Adrenal gland (tissue), 12 donors: ENCODE measurements around the gene ADCY5. TPM values are rescaled to one million over a fixed set of nuclear protein-coding genes. Genes with fewer than 3 reads are reported as not detected.

Experiments used
- DNase-seq, 7 donors: peaks; one replicate each; pipeline ENCODE4 v3.0.0-alpha.2; 2019 to 2020
- H3K27ac ChIP-seq, 5 donors: fragments of 200-600 bp; sonication (generic) in 4 of 5; 1 replicate in 3 of 5; 2 replicates in 2 of 5; pipeline versions ENCODE4 v1.5.1 to v1.8.0; 2016 to 2020; ENCODE audit warnings: mild to moderate bottlenecking in 1 of 5
- H3K27me3 ChIP-seq: fragments of 200-600 bp; 2 replicates; pipeline ENCODE4 v1.8.0; 2021
- H3K36me3 ChIP-seq, 2 donors: fragments of 200-600 bp; replicated peaks in 1 of 2; 1 replicate in 1 of 2; 2 replicates in 1 of 2; pipeline versions ENCODE4 v1.5.1 to v1.8.0; 2018 to 2022
- H3K4me1 ChIP-seq, 2 donors: fragments of 200-600 bp; replicated peaks in 1 of 2; 1 replicate in 1 of 2; 2 replicates in 1 of 2; pipeline versions ENCODE4 v1.5.1 to v1.8.0; 2018 to 2021
- H3K4me3 ChIP-seq, 4 donors: fragments of 200-600 bp; sonication (generic) in 3 of 4; one replicate each; pipeline ENCODE4 v1.5.1; 2016 to 2018
- H3K9me3 ChIP-seq, 3 donors: fragments of 200-600 bp; sonication (generic) in 1 of 3; replicated peaks in 1 of 3; 1 replicate in 2 of 3; 2 replicates in 1 of 3; pipeline versions ENCODE4 v1.5.1 to v1.8.0; 2016 to 2021
- CTCF ChIP-seq, 6 experiments: fragments of 450-650 bp in 4 of 6; fragments of 200-600 bp in 2 of 6; sonication (generic) in 1 of 6; IDR thresholded peaks; 1 replicate in 5 of 6; 2 replicates in 1 of 6; pipeline versions ENCODE4 v1.5.1 to v1.8.0; 2016 to 2021; ENCODE audit warnings: antibody characterized with exemption in 6 of 6, mild to moderate bottlenecking in 2 of 6, moderate library complexity in 1 of 6
- POLR2A ChIP-seq, 2 donors: fragments of 450-650 bp; IDR thresholded peaks; one replicate each; pipeline ENCODE4 v1.6.1; 2017; ENCODE audit warnings: antibody characterized with exemption in 2 of 2, mild to moderate bottlenecking in 2 of 2, moderate library complexity in 1 of 2
- WGBS, 4 donors: extraction: QIAGEN DNeasy Blood & Tissue Kit in 2 of 4; methylation state at CpG; one replicate each; pipeline versions ENCODE4 v1.1.5 to v1.1.7; 2013 to 2017; 5-methylcytosine and 5-hydroxymethylcytosine counted together
- intact Hi-C, 2 donors: fragments of 100-400 bp; cut with DNase I; formaldehyde crosslinking; loops; one replicate each; pipeline versions ENCODE4 v1.14.1 to v1.15.0; 2022 to 2023
- polyA plus RNA-seq, 3 donors: library from polyadenylated mRNA; stranded (reverse); fragments of 200-250 nt in 2 of 3; fragments of 350-450 nt in 1 of 3; fragmentation: Illumina TruSeq in 1 of 3; extraction: RNeasy Lipid Tissue Mini Kit (QIAGEN cat#74804) in 1 of 3; gene quantifications; one replicate each; pipeline ENCODE4 v1.2.3, GENCODE V29; 2013 to 2014
- total RNA-seq, 9 donors: library from RNA; depleted of rRNA in 4 of 9; stranded (reverse); fragments of >200 nt in 4 of 9; fragments of 120-200 nt in 1 of 9; fragmentation: NEBNext Ultra II Directional in 1 of 9; extraction: Animal tissue kit (Norgen Biotek cat#: 25700) in 1 of 9; gene quantifications; one replicate each; pipeline versions ENCODE4 v1.1.0 to v1.2.4, GENCODE V29; 2013 to 2023
- donor health status: healthy with polysubstance abuse.
- donor health status: Bipolar disorder and iron deficiency.
- donor health status: DM: yes; HTN: yes; CAD: no.
- donor health status: DM: no; HTN: no; CAD: no.
- donor health status: DM: no; HTN: no; CAD: no.
- donor health status: DM: yes; HTN: yes; CAD: no.

The ADCY5 gene
- total and polyA plus RNA-seq, 12 donors = 1.2 to 12.4 (median 4.4) TPM

DNA sequence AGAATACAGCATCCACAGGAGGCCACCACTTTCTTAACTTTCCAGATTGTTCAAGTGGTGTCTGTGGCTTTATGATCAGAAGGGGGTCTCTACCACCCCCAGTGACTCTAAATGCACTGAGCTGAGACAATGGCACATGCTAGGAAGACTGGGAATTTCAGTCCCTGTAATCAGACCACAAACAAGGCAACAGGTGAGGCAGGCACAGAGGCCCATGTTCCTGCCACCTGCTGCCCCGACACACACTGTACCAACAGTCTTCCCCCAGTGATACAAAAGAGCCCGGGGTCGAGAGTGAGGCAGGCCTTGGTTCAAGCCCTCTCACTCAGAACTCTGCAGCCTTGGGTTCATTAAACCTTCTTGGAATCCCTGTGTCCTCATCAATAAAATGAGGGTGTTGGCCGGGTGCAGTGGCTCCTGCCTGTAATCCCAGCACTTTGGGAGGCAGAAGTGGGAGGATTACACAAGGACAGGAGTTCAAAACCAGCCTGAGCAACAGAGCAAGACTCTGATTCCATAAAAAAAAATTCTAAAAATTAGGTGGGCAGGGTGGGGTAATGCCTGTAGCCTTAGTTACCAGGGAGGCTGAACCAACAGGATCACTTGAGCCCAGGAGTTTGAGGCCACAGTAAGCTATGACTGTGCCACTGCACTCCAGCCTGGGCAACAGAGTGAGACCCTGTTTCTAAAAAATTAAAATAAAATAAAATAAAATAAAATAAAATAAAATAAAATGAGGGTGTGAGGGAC lies 55.8 kb downstream of the ADCY5 start:
- intact Hi-C loops = no loop called here
- no peaks in the 10 kb centered on the region for H3K36me3 ChIP-seq
- no peaks in the 10 kb centered on the region for H3K9me3 ChIP-seq
- H3K27me3 ChIP-seq = no peaks in the 10 kb centered on the region
- TF ChIP-seq POLR2A (IDR thresholded peaks at IDR 0.05) (no peak), CTCF (IDR thresholded peaks at IDR 0.05) (no peak)
- no peak overlapping the region for H3K4me3 ChIP-seq
- 78 to 92% (median 89%) methylated on average over 1 to 4 of the region's 4 CpGs for WGBS, 4 donors
- peaks cover 17 to 29% of the 10 kb centered on the region in 2 donors for H3K4me1 ChIP-seq
- H3K27ac ChIP-seq = peak overlapping the region in 2 of 5 donors; percentile 9 to 24
- DNase-seq = no peak

- H3K4me1 ChIP-seq = peaks cover 17 to 29% of the 10 kb centered on the region in 2 donors
Measured at GRCh38 chr3:123392368-123392767, 56.5 kb downstream of the ADCY5 start.

DNA sequence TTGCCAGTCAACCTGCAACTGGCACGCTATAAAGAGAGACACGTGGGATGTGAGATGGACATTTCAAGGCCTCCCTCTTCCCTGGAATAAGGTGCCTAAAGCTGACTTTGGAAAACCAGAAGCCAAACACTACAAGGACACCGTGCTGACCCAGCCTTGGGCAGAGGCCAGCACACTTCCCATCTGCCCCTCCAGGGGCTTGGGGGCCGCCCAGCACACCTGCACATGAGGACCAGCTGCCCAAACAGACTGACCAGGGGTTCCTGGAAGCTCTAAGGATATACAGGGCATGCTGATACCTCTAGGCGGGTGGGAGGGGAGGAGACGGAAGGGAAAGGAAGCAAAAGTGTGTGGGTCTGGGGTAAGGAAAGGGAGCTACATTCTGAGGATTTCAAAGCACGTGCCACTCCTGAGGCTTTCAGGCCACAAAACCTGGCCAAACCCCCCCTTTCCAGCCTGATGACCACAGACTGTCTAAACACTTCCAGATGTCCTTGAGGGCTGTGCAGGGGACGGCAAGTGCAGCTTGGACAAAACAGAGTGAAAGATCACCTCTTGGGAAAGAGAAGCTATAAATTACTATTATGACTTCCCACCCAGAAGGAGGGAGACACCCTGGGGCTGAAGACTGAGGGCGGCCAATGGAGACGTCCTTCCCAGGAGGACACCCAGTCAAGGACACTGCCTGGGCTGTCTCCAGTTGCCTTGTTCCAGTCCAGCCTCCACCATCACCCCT lies 57.9 kb downstream of the ADCY5 start:
- H3K27me3 ChIP-seq = no peaks in the 10 kb centered on the region
- no peak overlapping the region for H3K4me3 ChIP-seq
- TF ChIP-seq POLR2A (IDR thresholded peaks at IDR 0.05) (no peak), CTCF (IDR thresholded peaks at IDR 0.05) (no peak)
- H3K4me1 ChIP-seq = peaks cover 17 to 35% of the 10 kb centered on the region in 2 donors
- 41 to 59% (median 51%) methylated on average over 9 to 10 of the region's 10 CpGs for WGBS, 4 donors
- H3K9me3 ChIP-seq = no peaks in the 10 kb centered on the region
- DNase-seq = peak in 6 of 7 donors; percentile 53 to 79 (median 66)
- H3K36me3 ChIP-seq = no peaks in the 10 kb centered on the region
- intact Hi-C loops = no loop called here
- peak overlapping the region in 2 of 5 donors; percentile 43 to 59 for H3K27ac ChIP-seq

More at GRCh38 chr3:123392368-123392767, 56.5 kb downstream of the ADCY5 start:
- TF ChIP-seq CTCF (IDR thresholded peaks at IDR 0.05) (no peak), POLR2A (IDR thresholded peaks at IDR 0.05) (no peak)
- WGBS, 4 donors = 53 to 73% (median 71%) methylated on average over 5 of the region's 5 CpGs
- no peak for DNase-seq
- H3K27ac ChIP-seq = peak overlapping the region in 3 of 5 donors; percentile 3 to 64 (median 24)
- no peaks in the 10 kb centered on the region for H3K27me3 ChIP-seq
- no peaks in the 10 kb centered on the region for H3K9me3 ChIP-seq
- intact Hi-C loops = no loop called here
- H3K4me3 ChIP-seq = no peak overlapping the region
- no peaks in the 10 kb centered on the region for H3K36me3 ChIP-seq

- intact Hi-C loops = no loop called here
- no peak overlapping the region for H3K4me3 ChIP-seq
- DNase-seq = no peak
- peak overlapping the region in 2 of 5 donors; percentile 51 to 70 for H3K27ac ChIP-seq
- H3K9me3 ChIP-seq = no peaks in the 10 kb centered on the region
- H3K36me3 ChIP-seq = no peaks in the 10 kb centered on the region
- TF ChIP-seq POLR2A (IDR thresholded peaks at IDR 0.05) = no peak
- no peak for TF ChIP-seq CTCF (IDR thresholded peaks at IDR 0.05)
- H3K4me1 ChIP-seq = peaks cover 17 to 39% of the 10 kb centered on the region in 2 donors
- WGBS, 4 donors = 65 to 83% (median 76%) methylated on average over 5 of the region's 5 CpGs
- no peaks in the 10 kb centered on the region for H3K27me3 ChIP-seq
Measured at GRCh38 chr3:123389628-123389918, 59.3 kb downstream of the ADCY5 start.
